H9 (cell line): Measurements from ENCODE around the gene PPP1R27. TPM values are rescaled to one million over a fixed set of nuclear protein-coding genes. Genes with fewer than 3 reads are reported as not detected.
A peak's percentile ranks its signal among the peaks of the same experiment; 100 is the strongest.

Experiments used
- DNase-seq: peaks from one replicate; pipeline ENCODE4 v3.0.0-alpha.2; 2017
- H2AFZ ChIP-seq: one replicate; pipeline ENCODE4 v1.6.1; 2013; ENCODE audit warnings: mild to moderate bottlenecking, low read length, control low read depth, moderate library complexity
- H2AK5ac ChIP-seq: 2 replicates; pipeline ENCODE4 v1.6.1; 2013; ENCODE audit warnings: low read length, control low read depth, mixed read lengths; ENCODE audit not compliant: insufficient read length
- H2BK120ac ChIP-seq: one replicate; pipeline ENCODE4 v1.6.1; 2013; ENCODE audit warnings: low read depth, mild to moderate bottlenecking, low read length, control low read depth, inconsistent platforms; ENCODE audit not compliant: poor library complexity, severe bottlenecking
- H2BK12ac ChIP-seq: 2 replicates; pipeline ENCODE4 v1.6.1; 2013; ENCODE audit warnings: low read length, control low read depth, mixed read lengths, low read depth; ENCODE audit not compliant: insufficient read length
- H2BK15ac ChIP-seq: 2 replicates; pipeline ENCODE4 v1.6.1; 2013; ENCODE audit warnings: low read depth, low read length, control low read depth
- H2BK20ac ChIP-seq: one replicate; pipeline ENCODE4 v1.6.1; 2013; ENCODE audit warnings: low read depth, mild to moderate bottlenecking, low read length, control low read depth, inconsistent platforms; ENCODE audit not compliant: poor library complexity, severe bottlenecking
- H2BK5ac ChIP-seq: 2 replicates; pipeline ENCODE4 v1.6.1; 2013; ENCODE audit warnings: low read length, control low read depth, mixed read lengths; ENCODE audit not compliant: insufficient read length
- H3K14ac ChIP-seq: 2 replicates; pipeline ENCODE4 v1.6.1; 2013; ENCODE audit warnings: low read length, control low read depth; ENCODE audit not compliant: insufficient read depth
- H3K18ac ChIP-seq: 2 replicates; pipeline ENCODE4 v1.6.1; 2013; ENCODE audit warnings: low read depth, mild to moderate bottlenecking, mixed read lengths, low read length, control low read depth; ENCODE audit not compliant: insufficient read length
- H3K23ac ChIP-seq: 2 replicates; pipeline ENCODE4 v1.6.1; 2013; ENCODE audit warnings: low read length, control low read depth, mixed read lengths, low read depth; ENCODE audit not compliant: insufficient read length
- H3K23me2 ChIP-seq: 2 replicates; pipeline ENCODE4 v1.6.1; 2013; ENCODE audit warnings: low read depth, mild to moderate bottlenecking, mixed read lengths, low read length, control low read depth; ENCODE audit not compliant: insufficient read length, poor library complexity, severe bottlenecking
- H3K27ac ChIP-seq: 2 replicates; pipeline ENCODE4 v1.5.1; 2013; ENCODE audit warnings: low read length, control low read depth, mixed read lengths, low read depth; ENCODE audit not compliant: insufficient read length
- H3K27me3 ChIP-seq: 2 replicates; pipeline ENCODE4 v1.6.1; 2013; ENCODE audit warnings: low read length, control low read depth, inconsistent platforms; ENCODE audit not compliant: insufficient read depth
- H3K4ac ChIP-seq: 2 replicates; pipeline ENCODE4 v1.6.1; 2013; ENCODE audit warnings: low read depth, mild to moderate bottlenecking, control low read depth, inconsistent platforms, low read length, moderate library complexity
- H3K4me1 ChIP-seq: 2 replicates; pipeline ENCODE4 v1.6.1; 2013; ENCODE audit warnings: low read length, control low read depth, inconsistent platforms; ENCODE audit not compliant: insufficient read depth
- H3K4me2 ChIP-seq: 2 replicates; pipeline ENCODE4 v1.6.1; 2013; ENCODE audit warnings: low read length, control low read depth, mixed read lengths; ENCODE audit not compliant: insufficient read length, insufficient read depth
- H3K56ac ChIP-seq: 2 replicates; pipeline ENCODE4 v1.6.1; 2013; ENCODE audit warnings: low read depth, mild to moderate bottlenecking, mixed read lengths, low read length, control low read depth; ENCODE audit not compliant: insufficient read length
- H3K79me1 ChIP-seq: 2 replicates; pipeline ENCODE4 v1.6.1; 2013; ENCODE audit warnings: low read depth, mild to moderate bottlenecking, moderate library complexity, low read length, control low read depth, inconsistent platforms; ENCODE audit not compliant: insufficient read depth, poor library complexity, severe bottlenecking
- H3K79me2 ChIP-seq: 2 replicates; pipeline ENCODE4 v1.6.1; 2013; ENCODE audit warnings: low read length, control low read depth, inconsistent platforms; ENCODE audit not compliant: insufficient read depth
- H3K9ac ChIP-seq: 2 replicates; pipeline ENCODE4 v1.6.1; 2013; ENCODE audit warnings: low read length, control low read depth, mixed read lengths; ENCODE audit not compliant: insufficient read length; ENCODE audit errors: extremely low read depth
- H3K9me3 ChIP-seq: one replicate; pipeline ENCODE4 v1.6.1; 2013; ENCODE audit warnings: low read depth, low read length, inconsistent platforms; ENCODE audit not compliant: control insufficient read depth
- H3T11ph ChIP-seq: one replicate; pipeline ENCODE4 v1.6.1; 2013; ENCODE audit warnings: mild to moderate bottlenecking, low read length, control low read depth, inconsistent platforms
- H4K20me1 ChIP-seq: one replicate; pipeline ENCODE4 v1.6.1; 2013; ENCODE audit not compliant: control insufficient read depth, insufficient read length, insufficient read depth
- H4K5ac ChIP-seq: 2 replicates; pipeline ENCODE4 v1.6.1; 2013; ENCODE audit warnings: low read depth, mild to moderate bottlenecking, mixed read lengths, low read length, control low read depth; ENCODE audit not compliant: insufficient read length
- H4K8ac ChIP-seq: replicated peaks from 2 replicates; pipeline ENCODE4 v1.6.1; 2013; ENCODE audit warnings: low read length, control low read depth, mixed read lengths, low read depth; ENCODE audit not compliant: insufficient read length
- H4K91ac ChIP-seq: 2 replicates; pipeline ENCODE4 v1.6.1; 2013; ENCODE audit warnings: low read depth, mild to moderate bottlenecking, moderate library complexity, mixed read lengths, low read length, control low read depth; ENCODE audit not compliant: insufficient read length
- H3K27ac Mint-ChIP-seq, 3 experiments: 2 replicates in 2 of 3; 3 replicates in 1 of 3; pipeline ENCODE4 v1.8.0; 2020 to 2021; ENCODE audit warnings: mixed read lengths in 3 of 3, mild to moderate bottlenecking in 1 of 3, moderate library complexity in 1 of 3
- H3K27me3 Mint-ChIP-seq: 2 replicates; pipeline ENCODE4 v1.8.0; 2021; ENCODE audit warnings: low read depth, mild to moderate bottlenecking, moderate library complexity, mixed read lengths
- H3K36me3 Mint-ChIP-seq, 3 experiments: 2 replicates in 2 of 3; 3 replicates in 1 of 3; pipeline ENCODE4 v1.8.0; 2020 to 2021; ENCODE audit warnings: low read depth in 3 of 3, mixed read lengths in 3 of 3; ENCODE audit not compliant: insufficient read depth in 1 of 3
- H3K4me1 Mint-ChIP-seq, 2 experiments: 2 replicates each; pipeline ENCODE4 v1.8.0; 2020; ENCODE audit warnings: mixed read lengths in 2 of 2
- H3K4me3 Mint-ChIP-seq, 2 experiments: 2 replicates in 1 of 2; 3 replicates in 1 of 2; pipeline ENCODE4 v1.8.0; 2020 to 2021; ENCODE audit warnings: mild to moderate bottlenecking in 2 of 2, mixed read lengths in 2 of 2, moderate library complexity in 1 of 2
- H3K9me3 Mint-ChIP-seq, 2 experiments: 2 replicates in 1 of 2; 3 replicates in 1 of 2; pipeline ENCODE4 v1.8.0; 2020; ENCODE audit warnings: mild to moderate bottlenecking in 2 of 2, mixed read lengths in 2 of 2, moderate library complexity in 1 of 2
- CTCF ChIP-seq: fragments of 200-600 bp; sonication (generic); conservative IDR thresholded peaks from 3 replicates; pipeline ENCODE4 v1.8.0; 2021; ENCODE audit warnings: antibody characterized with exemption, mild to moderate bottlenecking
- WGBS: extraction: QIAGEN DNeasy Blood & Tissue Kit; methylation state at CpG from one replicate; pipeline ENCODE4 v1.1.7; 2013; ENCODE audit warnings: missing lambda C conversion rate, low lambda C conversion rate, mixed read lengths; ENCODE audit not compliant: insufficient read length; ENCODE audit errors: extremely low coverage; 5-methylcytosine and 5-hydroxymethylcytosine counted together
- total RNA-seq: library from RNA; stranded (reverse); gene quantifications from 2 replicates; pipeline ENCODE4 v1.2.1, GENCODE V29; 2021

Gene PPP1R27
- total RNA-seq, 1 experiment from 2014 or later: 0.22 TPM

- peak overlapping the region in 2 of 3 experiments; percentile 67 to 90; a peak in 5 of 7 replicates for H3K27ac Mint-ChIP-seq
- Histone ChIP-seq H3K9ac (no peak overlapping the region), H3K14ac (no peak overlapping the region), H2BK5ac (no peak overlapping the region), H3K79me2 (no peaks in the 10 kb centered on the region; the same call in 1 of the 2 replicates), H4K20me1 (no peaks in the 10 kb centered on the region), H2AFZ (no peak overlapping the region), H3T11ph (no peak overlapping the region), H2BK120ac (no peak overlapping the region), H3K4me1 (no peaks in the 10 kb centered on the region), H3K23me2 (peaks cover 8% of the 10 kb centered on the region), H4K5ac (no peak overlapping the region), H4K91ac (no peak overlapping the region), H2BK20ac (no peak overlapping the region), H3K9me3 (no peaks in the 10 kb centered on the region), H3K56ac (no peak overlapping the region), H3K4me2 (no peak overlapping the region), H3K4ac (no peak overlapping the region), H4K8ac (no peak overlapping the region), H3K27me3 (no peaks in the 10 kb centered on the region), H3K27ac (no peak overlapping the region), H2BK15ac (no peak overlapping the region), H2AK5ac (no peak overlapping the region), H3K23ac (no peak overlapping the region), H2BK12ac (no peak overlapping the region), H3K18ac (no peak overlapping the region), H3K79me1 (peaks cover under 1% of the 10 kb centered on the region)
- WGBS: no CpG with 5 or more reads among the region's 28 CpGs
- peak; percentile 55 for DNase-seq
- peaks cover 9 to 27% (median 26%) of the 10 kb centered on the region in 3 experiments; a peak in 6 of 7 replicates for H3K36me3 Mint-ChIP-seq
- H3K9me3 Mint-ChIP-seq: no peaks in the 10 kb centered on the region
- no peak for TF ChIP-seq CTCF
- H3K4me1 Mint-ChIP-seq: peaks cover 17 to 34% of the 10 kb centered on the region in 2 experiments
- no peak overlapping the region; a peak in 1 of 5 replicates for H3K4me3 Mint-ChIP-seq
- no peaks in the 10 kb centered on the region; the same call in 1 of the 2 replicates for H3K27me3 Mint-ChIP-seq
Observed at GRCh38 chr17:81867991-81868673, 33.3 kb upstream of the PPP1R27 start.
